WTC11 (cell line): ENCODE results near the gene LTBR. TPM values are rescaled to one million over a fixed set of nuclear protein-coding genes. Genes with fewer than 3 reads are reported as not detected.

Experiments
- ATAC-seq: fragments of 200-7000 bp; cut with Tn5 transposase; 2 replicates; pipeline ENCODE4 v1.10.0; 2021; ENCODE audit warnings: mild to moderate bottlenecking, moderate library complexity
- CTCF ChIA-PET: fragments of 300-600 bp; sonication (Branson Sonifier 250); formaldehyde crosslinking; loops from one replicate; lab custom pipeline; 2021; ENCODE audit warnings: antibody characterized with exemption; lab: Charles Lee
- POLR2A ChIA-PET: fragments of 350-600 bp; sonication (Branson Sonifier 250); formaldehyde crosslinking; loops from one replicate; lab custom pipeline; 2021; ENCODE audit warnings: antibody characterized with exemption; lab: Charles Lee
- DNase-seq: peaks from one replicate; pipeline ENCODE4 v3.0.0; 2021; ENCODE audit warnings: low spot score
- H3K27ac Mint-ChIP-seq: 2 replicates; pipeline ENCODE4 v1.8.0; 2021; ENCODE audit warnings: mixed read lengths
- H3K27me3 Mint-ChIP-seq: 2 replicates; pipeline ENCODE4 v1.8.0; 2021; ENCODE audit warnings: low read depth, mild to moderate bottlenecking, moderate library complexity, mixed read lengths
- H3K36me3 Mint-ChIP-seq: 2 replicates; pipeline ENCODE4 v1.8.0; 2021; ENCODE audit warnings: mixed read lengths
- H3K4me1 Mint-ChIP-seq: 2 replicates; pipeline ENCODE4 v1.8.0; 2022; ENCODE audit warnings: mixed read lengths
- H3K4me3 Mint-ChIP-seq: 2 replicates; pipeline ENCODE4 v1.8.0; 2021; ENCODE audit warnings: mild to moderate bottlenecking, moderate library complexity, mixed read lengths
- H3K9me3 Mint-ChIP-seq: 2 replicates; pipeline ENCODE4 v1.8.0; 2021; ENCODE audit warnings: mixed read lengths
- ARID4B ChIP-seq: sonication (generic); formaldehyde crosslinking; IDR thresholded peaks from 2 replicates; pipeline ENCODE4 v1.8.0; 2023; ENCODE audit warnings: missing genetic modification reagents, mild to moderate bottlenecking, borderline replicate concordance
- ETV6 ChIP-seq: sonication (generic); formaldehyde crosslinking; IDR thresholded peaks from 2 replicates; pipeline ENCODE4 v1.8.1; 2022; ENCODE audit warnings: mild to moderate bottlenecking, missing genetic modification reagents
- FOXK1 ChIP-seq: sonication (generic); formaldehyde crosslinking; IDR thresholded peaks from 2 replicates; pipeline ENCODE4 v1.8.0; 2022; ENCODE audit warnings: mild to moderate bottlenecking, moderate library complexity, missing genetic modification reagents
- FOXP1 ChIP-seq: sonication (generic); formaldehyde crosslinking; IDR thresholded peaks from 2 replicates; pipeline ENCODE4 v1.8.0; 2022; ENCODE audit warnings: missing genetic modification reagents, mild to moderate bottlenecking, moderate library complexity, borderline replicate concordance
- GTF2I ChIP-seq: fragments of 250-450 bp; sonication (Bioruptor Pico); conservative IDR thresholded peaks from 2 replicates; pipeline ENCODE4 v1.4.0; 2021; ENCODE audit warnings: mild to moderate bottlenecking
- KAT7 ChIP-seq: sonication (generic); formaldehyde crosslinking; IDR thresholded peaks from 2 replicates; pipeline ENCODE4 v1.8.1; 2023; ENCODE audit warnings: missing genetic modification reagents, mild to moderate bottlenecking, borderline replicate concordance
- MAX ChIP-seq: sonication (generic); formaldehyde crosslinking; IDR thresholded peaks from 2 replicates; pipeline ENCODE4 v1.8.0; 2022; ENCODE audit warnings: mild to moderate bottlenecking, missing genetic modification reagents
- NFATC4 ChIP-seq: fragments of 250-450 bp; sonication (Bioruptor Pico); IDR thresholded peaks from 2 replicates; pipeline ENCODE4 v1.9.0; 2021; ENCODE audit warnings: mild to moderate bottlenecking
- NR1H2 ChIP-seq: sonication (generic); formaldehyde crosslinking; IDR thresholded peaks from 2 replicates; pipeline ENCODE4 v1.9.0; 2021; ENCODE audit warnings: mild to moderate bottlenecking, moderate library complexity, missing genetic modification reagents
- RORB ChIP-seq: fragments of 250-450 bp; sonication (Bioruptor Pico); IDR thresholded peaks from 2 replicates; pipeline ENCODE4 v1.9.0; 2021; ENCODE audit warnings: mild to moderate bottlenecking
- SMAD4 ChIP-seq: sonication (generic); formaldehyde crosslinking; IDR thresholded peaks from 2 replicates; pipeline ENCODE4 v1.8.0; 2022; ENCODE audit warnings: mild to moderate bottlenecking, missing genetic modification reagents
- SP1 ChIP-seq: sonication (generic); formaldehyde crosslinking; conservative IDR thresholded peaks from 2 replicates; pipeline ENCODE4 v1.8.1; 2022; ENCODE audit warnings: missing genetic modification reagents
- TEAD1 ChIP-seq: sonication (generic); formaldehyde crosslinking; IDR thresholded peaks from 2 replicates; pipeline ENCODE4 v1.8.0; 2022; ENCODE audit warnings: mild to moderate bottlenecking, missing genetic modification reagents
- TP53 ChIP-seq: sonication (generic); formaldehyde crosslinking; IDR thresholded peaks from 2 replicates; pipeline ENCODE4 v1.8.1; 2023; ENCODE audit warnings: mild to moderate bottlenecking, missing genetic modification reagents
- USF1 ChIP-seq: sonication (generic); formaldehyde crosslinking; IDR thresholded peaks from 2 replicates; pipeline ENCODE4 v1.8.0; 2022; ENCODE audit warnings: mild to moderate bottlenecking, missing genetic modification reagents
- ZBTB43 ChIP-seq: sonication (generic); formaldehyde crosslinking; IDR thresholded peaks from 2 replicates; pipeline ENCODE4 v1.8.1; 2023; ENCODE audit warnings: mild to moderate bottlenecking, missing genetic modification reagents
- ZNF121 ChIP-seq: sonication (generic); formaldehyde crosslinking; IDR thresholded peaks from 2 replicates; pipeline ENCODE4 v1.8.0; 2023; ENCODE audit warnings: missing genetic modification reagents
- ZNF263 ChIP-seq: sonication (generic); formaldehyde crosslinking; IDR thresholded peaks from 2 replicates; pipeline ENCODE4 v1.8.1; 2022; ENCODE audit warnings: low read depth, mild to moderate bottlenecking, moderate library complexity, missing genetic modification reagents
- ZNF423 ChIP-seq: fragments of 250-450 bp; sonication (Bioruptor Pico); IDR thresholded peaks from 2 replicates; pipeline ENCODE4 v2.1.2; 2022; ENCODE audit warnings: mild to moderate bottlenecking, moderate library complexity
- ZNF671 ChIP-seq: fragments of 250-450 bp; sonication (Bioruptor Pico); IDR thresholded peaks from 2 replicates; pipeline ENCODE4 v1.8.0; 2021; ENCODE audit warnings: mild to moderate bottlenecking
- total RNA-seq: library from RNA; stranded (reverse); gene quantifications from 3 replicates; pipeline ENCODE4 v1.2.3, GENCODE V29; 2021
- TF ChIP-seq, protein P1 (sequence below): sonication (generic); formaldehyde crosslinking; IDR thresholded peaks from 2 replicates; pipeline ENCODE4 v1.8.0; 2022; ENCODE audit warnings: mild to moderate bottlenecking, missing genetic modification reagents
- TF ChIP-seq, protein P2 (sequence below): sonication (generic); formaldehyde crosslinking; conservative IDR thresholded peaks from 2 replicates; pipeline ENCODE4 v1.8.1; 2023; ENCODE audit warnings: mild to moderate bottlenecking, low read depth, missing genetic modification reagents, moderate library complexity
- TF ChIP-seq, protein P3 (sequence below): sonication (generic); formaldehyde crosslinking; IDR thresholded peaks from 2 replicates; pipeline ENCODE4 v1.8.0; 2023; ENCODE audit warnings: mild to moderate bottlenecking, missing genetic modification reagents

Gene LTBR
- total RNA-seq, 1 experiment from 2014 or later = 4.0 TPM

GRCh38 chr12:6375269-6376078 is 8.5 kb upstream of the LTBR start, which contains the start of gene SCNN1A:
SCNN1A (minus strand) TSS chr12:6375563; CDS start chr12:6374783, 780 bp downstream.
- Mint-ChIP-seq H3K27me3 (no peaks in the 10 kb centered on the region; the same call in 1 of the 2 replicates), H3K4me1 (peaks cover 78% of the 10 kb centered on the region), H3K9me3 (no peaks in the 10 kb centered on the region), H3K4me3 (peak within 1 kb of the TSS; percentile 91), H3K27ac (peak within 1 kb of the TSS; percentile 99), H3K36me3 (no peaks in the 10 kb centered on the region)
- POLR2A ChIA-PET = interaction anchor here (0.6 to 5.1 kb wide), 18 partner anchors 9 to 1965 kb away, joined by 3 to 48 read pairs (median 6); partner anchors contain the start of genes GAPDH, LTBR, TAPBPL and TNFRSF1A
- DNase-seq = peak; percentile 95
- CTCF ChIA-PET = interaction anchor here (0.6 to 8.0 kb wide), 10 partner anchors 12 to 162 kb away, joined by 3 to 68 read pairs (median 4); partner anchors contain the start of gene VAMP1
- peak; percentile 31 for ATAC-seq
- TF ChIP-seq GTF2I (CRISPR knock-in tag) (no peak), ETV6 (peak; percentile 94), ZNF671 (CRISPR knock-in tag) (no peak), USF1 (CRISPR knock-in tag) (peak; percentile 43; the same call in 1 of the 2 replicates), SMAD4 (CRISPR knock-in tag) (no peak), ARID4B (CRISPR knock-in tag) (peak; percentile 37; the same call in 1 of the 2 replicates), NR1H2 (CRISPR knock-in tag) (no peak), TEAD1 (peak; percentile 90), TP53 (no peak), SP1 (CRISPR knock-in tag) (peak; percentile 74; the same call in 1 of the 2 replicates), RORB (no peak), ZNF423 (CRISPR knock-in tag) (peak; percentile 87), NFATC4 (CRISPR knock-in tag) (no peak), ZNF263 (CRISPR knock-in tag) (no peak), KAT7 (no peak; the same call in 1 of the 2 replicates), FOXK1 (CRISPR knock-in tag) (peak; percentile 80), ZBTB43 (CRISPR knock-in tag) (0 out of 2 replicates have a peak, but pooled peaks have one; percentile 49), MAX (CRISPR knock-in tag) (peak; percentile 59; the same call in 1 of the 2 replicates), ZNF121 (CRISPR knock-in tag) (0 out of 2 replicates have a peak, but pooled peaks have one; percentile 4), FOXP1 (CRISPR knock-in tag) (peak; percentile 85)
- TF ChIP-seq, protein P1, sequence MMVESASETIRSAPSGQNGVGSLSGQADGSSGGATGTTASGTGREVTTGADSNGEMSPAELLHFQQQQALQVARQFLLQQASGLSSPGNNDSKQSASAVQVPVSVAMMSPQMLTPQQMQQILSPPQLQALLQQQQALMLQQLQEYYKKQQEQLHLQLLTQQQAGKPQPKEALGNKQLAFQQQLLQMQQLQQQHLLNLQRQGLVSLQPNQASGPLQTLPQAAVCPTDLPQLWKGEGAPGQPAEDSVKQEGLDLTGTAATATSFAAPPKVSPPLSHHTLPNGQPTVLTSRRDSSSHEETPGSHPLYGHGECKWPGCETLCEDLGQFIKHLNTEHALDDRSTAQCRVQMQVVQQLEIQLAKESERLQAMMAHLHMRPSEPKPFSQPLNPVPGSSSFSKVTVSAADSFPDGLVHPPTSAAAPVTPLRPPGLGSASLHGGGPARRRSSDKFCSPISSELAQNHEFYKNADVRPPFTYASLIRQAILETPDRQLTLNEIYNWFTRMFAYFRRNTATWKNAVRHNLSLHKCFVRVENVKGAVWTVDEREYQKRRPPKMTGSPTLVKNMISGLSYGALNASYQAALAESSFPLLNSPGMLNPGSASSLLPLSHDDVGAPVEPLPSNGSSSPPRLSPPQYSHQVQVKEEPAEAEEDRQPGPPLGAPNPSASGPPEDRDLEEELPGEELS (CRISPR knock-in tag) = peak; percentile 86
- TF ChIP-seq, protein P2, sequence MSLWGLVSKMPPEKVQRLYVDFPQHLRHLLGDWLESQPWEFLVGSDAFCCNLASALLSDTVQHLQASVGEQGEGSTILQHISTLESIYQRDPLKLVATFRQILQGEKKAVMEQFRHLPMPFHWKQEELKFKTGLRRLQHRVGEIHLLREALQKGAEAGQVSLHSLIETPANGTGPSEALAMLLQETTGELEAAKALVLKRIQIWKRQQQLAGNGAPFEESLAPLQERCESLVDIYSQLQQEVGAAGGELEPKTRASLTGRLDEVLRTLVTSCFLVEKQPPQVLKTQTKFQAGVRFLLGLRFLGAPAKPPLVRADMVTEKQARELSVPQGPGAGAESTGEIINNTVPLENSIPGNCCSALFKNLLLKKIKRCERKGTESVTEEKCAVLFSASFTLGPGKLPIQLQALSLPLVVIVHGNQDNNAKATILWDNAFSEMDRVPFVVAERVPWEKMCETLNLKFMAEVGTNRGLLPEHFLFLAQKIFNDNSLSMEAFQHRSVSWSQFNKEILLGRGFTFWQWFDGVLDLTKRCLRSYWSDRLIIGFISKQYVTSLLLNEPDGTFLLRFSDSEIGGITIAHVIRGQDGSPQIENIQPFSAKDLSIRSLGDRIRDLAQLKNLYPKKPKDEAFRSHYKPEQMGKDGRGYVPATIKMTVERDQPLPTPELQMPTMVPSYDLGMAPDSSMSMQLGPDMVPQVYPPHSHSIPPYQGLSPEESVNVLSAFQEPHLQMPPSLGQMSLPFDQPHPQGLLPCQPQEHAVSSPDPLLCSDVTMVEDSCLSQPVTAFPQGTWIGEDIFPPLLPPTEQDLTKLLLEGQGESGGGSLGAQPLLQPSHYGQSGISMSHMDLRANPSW (CRISPR knock-in tag) = no peak
- TF ChIP-seq, protein P3, sequence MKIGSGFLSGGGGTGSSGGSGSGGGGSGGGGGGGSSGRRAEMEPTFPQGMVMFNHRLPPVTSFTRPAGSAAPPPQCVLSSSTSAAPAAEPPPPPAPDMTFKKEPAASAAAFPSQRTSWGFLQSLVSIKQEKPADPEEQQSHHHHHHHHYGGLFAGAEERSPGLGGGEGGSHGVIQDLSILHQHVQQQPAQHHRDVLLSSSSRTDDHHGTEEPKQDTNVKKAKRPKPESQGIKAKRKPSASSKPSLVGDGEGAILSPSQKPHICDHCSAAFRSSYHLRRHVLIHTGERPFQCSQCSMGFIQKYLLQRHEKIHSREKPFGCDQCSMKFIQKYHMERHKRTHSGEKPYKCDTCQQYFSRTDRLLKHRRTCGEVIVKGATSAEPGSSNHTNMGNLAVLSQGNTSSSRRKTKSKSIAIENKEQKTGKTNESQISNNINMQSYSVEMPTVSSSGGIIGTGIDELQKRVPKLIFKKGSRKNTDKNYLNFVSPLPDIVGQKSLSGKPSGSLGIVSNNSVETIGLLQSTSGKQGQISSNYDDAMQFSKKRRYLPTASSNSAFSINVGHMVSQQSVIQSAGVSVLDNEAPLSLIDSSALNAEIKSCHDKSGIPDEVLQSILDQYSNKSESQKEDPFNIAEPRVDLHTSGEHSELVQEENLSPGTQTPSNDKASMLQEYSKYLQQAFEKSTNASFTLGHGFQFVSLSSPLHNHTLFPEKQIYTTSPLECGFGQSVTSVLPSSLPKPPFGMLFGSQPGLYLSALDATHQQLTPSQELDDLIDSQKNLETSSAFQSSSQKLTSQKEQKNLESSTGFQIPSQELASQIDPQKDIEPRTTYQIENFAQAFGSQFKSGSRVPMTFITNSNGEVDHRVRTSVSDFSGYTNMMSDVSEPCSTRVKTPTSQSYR (CRISPR knock-in tag) = peak; percentile 84
